Mesenchymal stem cell (in vitro differentiated cells and primary cell): ENCODE results near the gene IFNAR2.

Experiments used
- DNase-seq: peaks from one replicate; pipeline ENCODE4 v3.0.0-alpha.2; 2013
- H2AFZ ChIP-seq: one replicate; pipeline ENCODE4 v1.6.1; 2013; ENCODE audit warnings: low read depth, mild to moderate bottlenecking, control low read depth, inconsistent platforms, low read length, moderate library complexity
- H2AK5ac ChIP-seq: 2 replicates; pipeline ENCODE4 v1.6.1; 2013; ENCODE audit warnings: low read length, moderate library complexity, mild to moderate bottlenecking, inconsistent platforms; ENCODE audit not compliant: severe bottlenecking
- H2BK120ac ChIP-seq: one replicate; pipeline ENCODE4 v1.6.1; 2013; ENCODE audit warnings: low read depth, mild to moderate bottlenecking, inconsistent platforms, low read length, moderate library complexity
- H2BK12ac ChIP-seq, 2 experiments: one replicate each; pipeline ENCODE4 v1.6.1; 2013; ENCODE audit warnings: inconsistent platforms in 2 of 2, low read length in 2 of 2, mild to moderate bottlenecking in 2 of 2, moderate library complexity in 2 of 2, control low read depth in 1 of 2
- H2BK15ac ChIP-seq: one replicate; pipeline ENCODE4 v1.6.1; 2013; ENCODE audit warnings: mild to moderate bottlenecking, low read depth, inconsistent platforms; ENCODE audit not compliant: poor library complexity, severe bottlenecking
- H2BK5ac ChIP-seq: 2 replicates; pipeline ENCODE4 v1.6.1; 2013; ENCODE audit warnings: low read depth, mild to moderate bottlenecking, low read length, control low read depth, inconsistent platforms; ENCODE audit not compliant: poor library complexity, severe bottlenecking
- H3K14ac ChIP-seq, 2 experiments: one replicate each; pipeline ENCODE4 v1.6.1; 2013; ENCODE audit warnings: inconsistent platforms in 2 of 2, low read length in 2 of 2, control low read depth in 1 of 2, mild to moderate bottlenecking in 1 of 2, moderate library complexity in 1 of 2
- H3K18ac ChIP-seq, 2 experiments: one replicate each; pipeline ENCODE4 v1.6.1; 2013; ENCODE audit warnings: inconsistent platforms in 2 of 2, low read length in 2 of 2, control low read depth in 1 of 2, low read depth in 1 of 2, mild to moderate bottlenecking in 1 of 2
- H3K23ac ChIP-seq, 2 experiments: one replicate each; pipeline ENCODE4 v1.6.1; 2013; ENCODE audit warnings: inconsistent platforms in 2 of 2, low read length in 2 of 2, mild to moderate bottlenecking in 2 of 2, moderate library complexity in 2 of 2, control low read depth in 1 of 2
- H3K27ac ChIP-seq: 2 replicates; pipeline ENCODE4 v1.5.1; 2013; ENCODE audit warnings: mild to moderate bottlenecking, moderate library complexity, low read length, control low read depth, inconsistent platforms; ENCODE audit not compliant: poor library complexity, severe bottlenecking
- H3K27me3 ChIP-seq, 2 experiments: 2 replicates each; pipeline versions ENCODE4 v1.6.1 to v1.7.0; 2013; ENCODE audit warnings: low read length in 2 of 2, mild to moderate bottlenecking in 2 of 2, moderate library complexity in 2 of 2, control low read depth in 1 of 2, inconsistent platforms in 1 of 2; ENCODE audit not compliant: control insufficient read depth in 1 of 2, insufficient read depth in 1 of 2
- H3K36me3 ChIP-seq, 2 experiments: 2 replicates each; pipeline versions ENCODE4 v1.6.1 to v1.7.0; 2013; ENCODE audit warnings: low read length in 2 of 2, control low read depth in 1 of 2, inconsistent platforms in 1 of 2, low read depth in 1 of 2, mild to moderate bottlenecking in 1 of 2; ENCODE audit not compliant: insufficient read depth in 2 of 2, control insufficient read depth in 1 of 2
- H3K4ac ChIP-seq, 2 experiments: one replicate each; pipeline ENCODE4 v1.6.1; 2013; ENCODE audit warnings: inconsistent platforms in 2 of 2, low read length in 2 of 2, mild to moderate bottlenecking in 2 of 2, moderate library complexity in 2 of 2, control low read depth in 1 of 2, low read depth in 1 of 2
- H3K4me1 ChIP-seq: 2 replicates; pipeline ENCODE4 v1.6.1; 2013; ENCODE audit warnings: low read depth, low read length, control low read depth; ENCODE audit not compliant: control insufficient read depth, insufficient read depth
- H3K4me2 ChIP-seq: 2 replicates; pipeline ENCODE4 v1.6.1; 2013; ENCODE audit warnings: low read length, mild to moderate bottlenecking, inconsistent platforms; ENCODE audit not compliant: poor library complexity, severe bottlenecking
- H3K4me3 ChIP-seq, 2 experiments: 2 replicates each; pipeline versions ENCODE4 v1.5.1 to v1.7.0; 2013; ENCODE audit warnings: low read length in 2 of 2, mild to moderate bottlenecking in 2 of 2, control low read depth in 1 of 2, low read depth in 1 of 2; ENCODE audit not compliant: insufficient read depth in 1 of 2
- H3K79me1 ChIP-seq: replicated peaks from 2 replicates; pipeline ENCODE4 v1.6.1; 2013; ENCODE audit warnings: mild to moderate bottlenecking, control low read depth, low read length, inconsistent platforms; ENCODE audit not compliant: poor library complexity, severe bottlenecking
- H3K9ac ChIP-seq: 2 replicates; pipeline ENCODE4 v1.7.0; 2013; ENCODE audit warnings: mild to moderate bottlenecking, low read length, moderate library complexity
- H3K9me3 ChIP-seq: 2 replicates; pipeline ENCODE4 v1.7.0; 2013; ENCODE audit warnings: mild to moderate bottlenecking, low read length; ENCODE audit not compliant: control insufficient read depth
- H4K8ac ChIP-seq: one replicate; pipeline ENCODE4 v1.6.1; 2013; ENCODE audit warnings: inconsistent platforms, mild to moderate bottlenecking, low read length, moderate library complexity
- H4K91ac ChIP-seq: one replicate; pipeline ENCODE4 v1.6.1; 2013; ENCODE audit warnings: mild to moderate bottlenecking, low read length, inconsistent platforms
- WGBS: methylation state at CpG from one replicate; pipeline ENCODE4 v1.1.7; 2013; ENCODE audit warnings: mixed read lengths; 5-methylcytosine and 5-hydroxymethylcytosine counted together

IFNAR2 gene

DNA sequence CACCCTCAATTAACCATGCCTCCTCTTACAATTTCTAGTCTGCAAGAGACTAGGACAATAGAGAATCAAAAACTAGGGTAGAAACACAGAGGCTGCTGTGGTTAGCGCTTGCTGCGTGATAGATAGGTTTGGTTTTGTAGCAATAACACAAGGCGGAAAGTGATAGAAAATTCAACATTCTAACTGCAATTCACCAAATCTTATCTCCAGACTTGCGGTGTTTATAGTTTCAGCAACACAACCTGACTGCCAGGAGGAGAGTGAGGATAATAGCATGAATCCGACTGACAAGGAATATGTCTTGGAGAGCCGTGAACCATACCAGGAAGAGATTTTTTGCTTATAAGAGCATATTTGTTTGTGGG lies 30.7 kb upstream of the IFNAR2 start:
- H3K4ac ChIP-seq: no peak overlapping the region
- no peaks in the 10 kb centered on the region for H3K36me3 ChIP-seq
- H2AFZ ChIP-seq: no peak overlapping the region
- H2AK5ac ChIP-seq: no peak overlapping the region
- no peak overlapping the region for H3K18ac ChIP-seq
- no peak overlapping the region for H3K27ac ChIP-seq
- peaks cover 0 to 23% of the 10 kb centered on the region in 2 experiments for H3K27me3 ChIP-seq
- H3K9me3 ChIP-seq: no peaks in the 10 kb centered on the region
- no peak overlapping the region for H2BK5ac ChIP-seq
- no peak overlapping the region for H2BK120ac ChIP-seq
- H4K91ac ChIP-seq: no peak overlapping the region
- H2BK12ac ChIP-seq: no peak overlapping the region
- H4K8ac ChIP-seq: no peak overlapping the region
- 95% methylated on average over 5 of the region's 6 CpGs for whole genome bisulfite sequencing
- H3K14ac ChIP-seq: no peak overlapping the region
- H3K4me1 ChIP-seq: peaks cover 10% of the 10 kb centered on the region
- peak overlapping the region; percentile 36 for H3K9ac ChIP-seq
- no peak overlapping the region for H3K4me3 ChIP-seq
- no peak for DNase-seq
- no peak overlapping the region for H3K23ac ChIP-seq
- H3K79me1 ChIP-seq: no peaks in the 10 kb centered on the region
- no peak overlapping the region for H2BK15ac ChIP-seq
- no peak overlapping the region for H3K4me2 ChIP-seq

- no peak overlapping the region for H3K4me2 ChIP-seq
- WGBS: 41% methylated on average over 4 of the region's 8 CpGs
- H3K36me3 ChIP-seq: no peaks in the 10 kb centered on the region
Measured at GRCh38 chr21:33199516-33200217, 30.1 kb upstream of the IFNAR2 start.

DNA sequence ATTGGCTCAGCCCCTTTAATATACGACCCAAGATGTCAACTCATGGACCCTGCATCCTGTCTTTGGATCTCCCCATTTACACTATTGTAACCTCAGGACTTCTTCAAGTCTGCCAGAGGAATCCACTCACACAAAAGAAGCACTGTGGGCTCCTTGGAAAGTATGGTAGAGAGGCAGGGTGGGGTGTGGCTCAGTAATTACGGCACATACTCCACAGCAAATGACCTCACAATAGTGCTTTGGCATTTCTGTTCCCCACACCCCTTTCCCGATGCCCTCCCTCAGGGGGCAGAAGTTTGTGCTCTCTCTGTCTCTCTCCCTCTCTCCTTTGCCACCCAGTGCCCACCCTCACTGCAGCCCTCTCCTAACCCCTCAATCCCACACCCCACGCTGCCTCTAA lies 27.8 kb upstream of the IFNAR2 start:
- Histone ChIP-seq H3K14ac (no peak overlapping the region), H3K4ac (no peak overlapping the region), H2AFZ (no peak overlapping the region)

More at GRCh38 chr21:33199516-33200217, 30.1 kb upstream of the IFNAR2 start:
- no peak overlapping the region for H3K4me3 ChIP-seq
- H3K9ac ChIP-seq: peak overlapping the region; percentile 66
- H2BK120ac ChIP-seq: no peak overlapping the region
- H4K8ac ChIP-seq: no peak overlapping the region
- H3K4me1 ChIP-seq: peaks cover 13% of the 10 kb centered on the region
- H2AFZ ChIP-seq: no peak overlapping the region
- no peak overlapping the region for H3K27ac ChIP-seq
- no peak overlapping the region for H2AK5ac ChIP-seq
- H3K14ac ChIP-seq: no peak overlapping the region
- no peak overlapping the region for H3K23ac ChIP-seq
- H3K79me1 ChIP-seq: no peaks in the 10 kb centered on the region
- no peak overlapping the region for H3K18ac ChIP-seq
- peak; percentile 94 for DNase-seq
- peaks cover 0 to 23% of the 10 kb centered on the region in 2 experiments for H3K27me3 ChIP-seq
- H2BK15ac ChIP-seq: no peak overlapping the region
- no peak overlapping the region for H3K4ac ChIP-seq
- no peak overlapping the region for H2BK12ac ChIP-seq
- H3K9me3 ChIP-seq: no peaks in the 10 kb centered on the region
- no peak overlapping the region for H4K91ac ChIP-seq
- H2BK5ac ChIP-seq: no peak overlapping the region

GRCh38 chr21:33202464-33203363 lies 27.0 kb upstream of the IFNAR2 start:
- no peak overlapping the region for H4K8ac ChIP-seq
- peaks cover 17% of the 10 kb centered on the region for H3K4me1 ChIP-seq
- no peak overlapping the region for H3K18ac ChIP-seq
- H3K27me3 ChIP-seq: peaks cover 0 to 16% of the 10 kb centered on the region in 2 experiments
- no peak overlapping the region for H2BK120ac ChIP-seq
- H3K4ac ChIP-seq: no peak overlapping the region
- DNase-seq: no peak
- H2BK12ac ChIP-seq: peak overlapping the region in 1 of 2 experiments; percentile 37
- peak overlapping the region; percentile 60 for H3K9ac ChIP-seq
- H2BK5ac ChIP-seq: no peak overlapping the region
- H3K36me3 ChIP-seq: no peaks in the 10 kb centered on the region
- no peak overlapping the region for H4K91ac ChIP-seq
- no peak overlapping the region for H3K23ac ChIP-seq
- H2BK15ac ChIP-seq: no peak overlapping the region
- 88% methylated on average over 16 of the region's 16 CpGs for WGBS
- no peak overlapping the region for H3K4me2 ChIP-seq
- H3K27ac ChIP-seq: peak overlapping the region; percentile 79
- no peak overlapping the region for H3K4me3 ChIP-seq
- H2AK5ac ChIP-seq: peak overlapping the region; percentile 59
- H3K14ac ChIP-seq: no peak overlapping the region
- H2AFZ ChIP-seq: no peak overlapping the region
- no peaks in the 10 kb centered on the region for H3K79me1 ChIP-seq
- H3K9me3 ChIP-seq: peaks cover 2% of the 10 kb centered on the region

More for the DNA sequence above, 27.8 kb upstream of the IFNAR2 start:
- no peak overlapping the region for H3K23ac ChIP-seq
- no peak overlapping the region for H2BK5ac ChIP-seq
- H3K79me1 ChIP-seq: no peaks in the 10 kb centered on the region
- peak overlapping the region; percentile 23 for H3K9ac ChIP-seq
- H3K4me2 ChIP-seq: no peak overlapping the region
- H2BK120ac ChIP-seq: no peak overlapping the region
- 78% methylated on average over 4 of the region's 4 CpGs for WGBS
- H3K9me3 ChIP-seq: no peaks in the 10 kb centered on the region
- H2AK5ac ChIP-seq: no peak overlapping the region
- no peak for DNase-seq
- no peaks in the 10 kb centered on the region for H3K36me3 ChIP-seq
- H2BK15ac ChIP-seq: no peak overlapping the region
- no peak overlapping the region for H2BK12ac ChIP-seq
- no peak overlapping the region for H3K18ac ChIP-seq
- H3K4me3 ChIP-seq: no peak overlapping the region
- H4K91ac ChIP-seq: no peak overlapping the region
- peaks cover 17% of the 10 kb centered on the region for H3K4me1 ChIP-seq
- no peak overlapping the region for H4K8ac ChIP-seq
- H3K27me3 ChIP-seq: peaks cover 0 to 18% of the 10 kb centered on the region in 2 experiments
- no peak overlapping the region for H3K27ac ChIP-seq
